Glutamatergic neuron (in vitro differentiated cells): Measurements from ENCODE around the gene VIP. TPM values are rescaled to one million over a fixed set of nuclear protein-coding genes. Genes with fewer than 3 reads are reported as not detected.

Experiments
- DNase-seq: peaks from one replicate; pipeline ENCODE4 v3.0.0; 2022
- H3K27ac Mint-ChIP-seq: one replicate; pipeline ENCODE4 v1.8.0; 2020; ENCODE audit warnings: mild to moderate bottlenecking, mixed read lengths, inconsistent platforms; ENCODE audit not compliant: unreplicated experiment
- H3K27me3 Mint-ChIP-seq: one replicate; pipeline ENCODE4 v1.8.0; 2020; ENCODE audit warnings: mild to moderate bottlenecking, moderate library complexity, mixed read lengths, inconsistent platforms; ENCODE audit not compliant: unreplicated experiment
- H3K36me3 Mint-ChIP-seq: one replicate; pipeline ENCODE4 v1.8.0; 2020; ENCODE audit warnings: mild to moderate bottlenecking, mixed read lengths, inconsistent platforms; ENCODE audit not compliant: unreplicated experiment
- H3K4me1 Mint-ChIP-seq: one replicate; pipeline ENCODE4 v1.8.0; 2020; ENCODE audit warnings: mild to moderate bottlenecking, low read depth, mixed read lengths, inconsistent platforms; ENCODE audit not compliant: unreplicated experiment
- H3K4me3 Mint-ChIP-seq: one replicate; pipeline ENCODE4 v1.8.0; 2020; ENCODE audit warnings: mild to moderate bottlenecking, mixed read lengths, inconsistent platforms; ENCODE audit not compliant: unreplicated experiment
- H3K9me3 Mint-ChIP-seq: one replicate; pipeline ENCODE4 v1.8.0; 2020; ENCODE audit warnings: mild to moderate bottlenecking, moderate library complexity, mixed read lengths, inconsistent platforms; ENCODE audit not compliant: unreplicated experiment
- CTCF ChIP-seq: fragments of 200-600 bp; sonication (generic); IDR thresholded peaks from one replicate; pipeline ENCODE4 v1.5.0; 2021; ENCODE audit not compliant: partially characterized antibody, unreplicated experiment
- total RNA-seq: library from RNA; stranded (reverse); fragmentation: NEBNext Ultra II Directional; extraction: Animal tissue kit (Norgen Biotek cat#: 25700); gene quantifications from one replicate; pipeline ENCODE4 v1.2.1, GENCODE V29; 2021; ENCODE audit not compliant: unreplicated experiment

Gene VIP
- total RNA-seq, 1 donor from 2014 or later = not detected

GRCh38 chr6:152716322-152716721 lies 34.3 kb upstream of the VIP start:
- peaks cover 4% of the 10 kb centered on the region for H3K36me3 Mint-ChIP-seq
- no peak for DNase-seq
- no peaks in the 10 kb centered on the region for H3K27me3 Mint-ChIP-seq
- no peak overlapping the region for H3K4me3 Mint-ChIP-seq
- no peak overlapping the region for H3K27ac Mint-ChIP-seq
- H3K9me3 Mint-ChIP-seq = no peaks in the 10 kb centered on the region
- H3K4me1 Mint-ChIP-seq = peaks cover 3% of the 10 kb centered on the region
- no peak for TF ChIP-seq CTCF

DNA sequence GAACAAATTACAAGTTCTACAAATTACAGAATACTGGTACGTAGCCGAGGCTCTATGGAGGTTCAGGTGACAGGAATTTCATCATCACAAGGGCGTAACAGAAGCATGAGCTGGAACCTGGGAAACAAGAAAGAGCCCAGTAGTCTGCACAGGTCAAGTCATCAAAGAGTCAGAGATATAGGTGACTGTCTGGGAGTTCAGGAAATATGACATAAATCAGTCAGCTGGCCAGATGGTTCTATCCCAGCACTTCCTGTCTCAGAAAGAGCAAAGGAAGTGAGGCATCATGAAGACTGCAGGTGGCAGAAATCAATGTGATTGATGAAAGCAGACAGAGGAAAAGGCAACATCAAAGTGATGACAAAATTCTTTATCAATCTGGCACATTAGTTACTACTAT lies 29.6 kb upstream of the VIP start:
- no peaks in the 10 kb centered on the region for H3K9me3 Mint-ChIP-seq
- H3K4me1 Mint-ChIP-seq = peaks cover 8% of the 10 kb centered on the region
- no peak for TF ChIP-seq CTCF
- no peaks in the 10 kb centered on the region for H3K36me3 Mint-ChIP-seq
- no peak overlapping the region for H3K27ac Mint-ChIP-seq
- H3K27me3 Mint-ChIP-seq = peaks cover 2% of the 10 kb centered on the region
- no peak for DNase-seq
- no peak overlapping the region for H3K4me3 Mint-ChIP-seq

DNA sequence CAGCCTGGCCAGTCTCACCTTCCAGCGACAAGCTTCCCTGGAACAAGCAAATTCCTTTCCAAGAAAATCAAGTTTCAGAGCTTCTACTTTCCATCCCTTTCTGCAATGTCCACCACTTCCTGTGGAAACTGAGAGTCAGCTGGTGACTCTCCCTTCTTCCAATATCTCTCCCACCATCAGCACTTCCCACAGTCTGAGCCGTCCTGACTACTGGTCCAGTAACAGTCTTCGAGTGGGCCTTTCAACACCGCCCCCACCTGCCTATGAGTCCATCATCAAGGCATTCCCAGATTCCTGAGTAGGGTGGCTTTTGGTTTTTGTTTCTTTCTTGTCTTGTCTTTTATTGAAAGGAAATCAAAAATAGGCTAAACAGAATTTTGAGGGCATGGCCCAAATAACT lies 28.6 kb upstream of the VIP start:
- Mint-ChIP-seq H3K9me3 (no peaks in the 10 kb centered on the region), H3K27ac (no peak overlapping the region), H3K4me1 (peaks cover 8% of the 10 kb centered on the region), H3K4me3 (no peak overlapping the region), H3K27me3 (peaks cover 2% of the 10 kb centered on the region), H3K36me3 (no peaks in the 10 kb centered on the region)
- TF ChIP-seq CTCF = no peak
- no peak for DNase-seq

DNA sequence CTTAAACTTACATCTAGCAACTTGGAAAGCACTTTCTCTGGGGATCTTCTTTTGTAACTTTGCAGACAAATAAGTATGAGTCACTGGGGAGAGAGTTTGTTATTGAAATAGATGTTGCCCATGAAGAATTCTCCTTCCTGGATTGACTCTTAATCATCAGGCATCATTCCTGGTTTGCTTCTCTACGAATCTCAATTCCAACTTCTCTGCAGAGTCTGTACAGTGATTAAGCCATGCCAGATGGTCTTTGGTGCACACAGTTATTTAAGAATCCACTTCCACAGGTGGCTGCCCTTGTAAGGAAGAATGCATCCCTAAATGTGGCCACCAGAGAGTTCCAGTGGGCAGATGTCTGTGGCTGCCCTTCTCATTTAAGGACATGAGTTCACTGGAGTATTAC lies 27.2 kb upstream of the VIP start:
- Mint-ChIP-seq H3K9me3 (no peaks in the 10 kb centered on the region), H3K4me3 (no peak overlapping the region), H3K27me3 (peaks cover 2% of the 10 kb centered on the region), H3K36me3 (no peaks in the 10 kb centered on the region), H3K4me1 (peaks cover 8% of the 10 kb centered on the region), H3K27ac (no peak overlapping the region)
- no peak for TF ChIP-seq CTCF
- peak; percentile 32 for DNase-seq

- H3K4me1 Mint-ChIP-seq = peaks cover 4% of the 10 kb centered on the region
- H3K36me3 Mint-ChIP-seq = no peaks in the 10 kb centered on the region
- DNase-seq = no peak
- peaks cover 4% of the 10 kb centered on the region for H3K27me3 Mint-ChIP-seq
- TF ChIP-seq CTCF = no peak
- H3K27ac Mint-ChIP-seq = no peak overlapping the region
- no peaks in the 10 kb centered on the region for H3K9me3 Mint-ChIP-seq
- H3K4me3 Mint-ChIP-seq = no peak overlapping the region
Measured at GRCh38 chr6:152726313-152726712, 24.3 kb upstream of the VIP start.
